GM19240 (cell line): ENCODE measurements around the gene IFITM10.
"Not testable (repeated sequence)": the region's sequence is repeated elsewhere in the genome, so short reads cannot be mapped to it uniquely, and the experiment has no call there.

Experiments
- DNase-seq: peaks from one replicate; pipeline ENCODE4 v3.0.0; 2011; ENCODE audit warnings: low spot score; ENCODE audit not compliant: insufficient read length

Gene IFITM10

DNA sequence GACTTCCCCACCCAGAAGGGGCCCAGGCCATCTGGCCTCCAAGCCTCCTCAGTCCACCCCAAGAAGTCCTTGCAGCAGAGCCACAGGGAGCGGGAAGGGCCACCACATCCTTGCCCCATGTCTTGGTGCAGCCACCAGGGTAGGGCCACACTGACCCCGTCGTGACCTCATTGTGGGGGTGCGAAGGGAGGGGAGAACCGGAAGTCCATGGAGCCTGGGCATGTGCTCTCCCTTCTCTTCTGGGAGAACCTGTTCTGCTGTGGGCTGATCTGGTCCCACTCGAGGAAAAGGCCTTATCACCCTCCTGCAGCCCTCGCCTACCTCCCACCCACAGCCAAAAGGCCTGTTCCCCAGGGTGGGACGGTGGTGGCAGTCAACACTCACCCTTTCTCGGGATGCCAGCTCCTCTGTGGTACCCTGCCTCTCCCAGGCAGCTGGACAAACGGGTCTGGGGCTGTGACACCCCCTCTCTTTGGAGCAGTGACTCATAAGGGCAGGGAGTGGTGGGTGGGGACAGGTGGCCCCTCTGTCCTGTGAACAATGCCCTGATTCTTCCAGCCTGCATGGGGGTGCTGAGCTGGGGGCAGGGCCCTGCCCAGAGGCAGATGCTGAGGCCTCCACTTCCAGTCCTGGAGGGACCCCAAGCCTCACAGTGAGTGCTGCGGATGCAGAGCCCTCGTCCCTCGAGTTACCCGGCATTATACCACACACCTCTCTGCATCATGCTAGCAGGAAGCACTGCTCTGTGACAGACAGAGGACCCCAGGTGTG lies 27.9 kb upstream of the IFITM10 start:
- no peak for DNase-seq

DNA sequence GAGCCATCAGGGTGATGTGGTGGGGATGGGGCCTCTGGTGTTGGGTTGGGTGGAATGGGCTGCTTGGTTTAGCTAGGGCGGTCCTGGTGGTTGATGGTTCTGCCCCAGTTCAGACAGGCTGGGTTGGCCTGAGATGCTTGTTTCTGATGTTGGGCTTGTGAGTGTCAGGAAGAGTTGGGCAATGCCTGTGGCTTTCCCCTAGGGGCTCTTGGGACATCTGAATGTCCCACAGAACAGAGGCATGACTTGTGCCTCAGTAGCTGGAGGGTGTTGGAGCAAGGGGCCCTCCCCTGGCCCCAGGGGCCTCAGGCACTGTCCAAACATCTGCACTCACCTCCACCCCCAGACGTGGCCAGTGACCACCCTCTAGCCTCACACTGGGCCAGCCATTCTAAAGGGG lies 27.3 kb upstream of the IFITM10 start:
- no peak for DNase-seq

DNA sequence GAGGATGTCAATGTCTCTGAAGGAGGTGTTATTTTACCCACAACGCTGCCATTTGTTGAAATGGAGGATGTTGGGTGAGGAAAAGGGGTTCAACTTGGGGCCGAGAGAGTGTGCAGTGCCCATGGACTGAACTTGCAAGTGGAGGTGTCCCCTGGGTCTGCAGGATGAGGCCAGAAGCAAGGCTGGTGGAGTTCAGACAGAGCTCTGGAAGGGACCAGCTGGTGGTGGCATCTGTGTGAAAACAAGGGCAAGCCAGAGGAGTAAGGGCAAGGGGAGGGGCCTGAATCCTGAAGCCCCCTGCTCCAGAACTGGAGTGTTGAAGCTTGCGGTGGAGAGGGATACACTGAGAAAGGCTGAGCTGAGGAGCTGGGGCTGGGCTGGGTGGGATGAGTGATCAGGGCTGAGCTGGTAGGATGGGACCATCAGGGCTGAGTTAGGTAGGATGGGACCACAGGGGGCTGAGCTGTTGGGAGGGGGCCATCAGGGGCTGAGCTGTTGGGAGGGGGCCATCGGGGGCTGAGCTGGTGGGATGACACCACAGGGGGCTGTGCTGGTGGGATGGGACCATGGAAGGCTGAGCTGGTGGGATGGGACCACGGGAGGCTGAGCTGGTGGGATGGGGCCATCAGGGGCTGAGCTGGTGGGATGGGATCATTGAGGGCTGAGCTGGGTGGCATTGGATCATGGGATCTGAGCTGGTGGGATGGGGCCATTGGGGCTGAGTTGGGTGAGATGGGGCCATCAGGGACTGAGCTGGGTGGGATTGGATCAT lies 26.7 kb upstream of the IFITM10 start:
- no peak for DNase-seq

DNA sequence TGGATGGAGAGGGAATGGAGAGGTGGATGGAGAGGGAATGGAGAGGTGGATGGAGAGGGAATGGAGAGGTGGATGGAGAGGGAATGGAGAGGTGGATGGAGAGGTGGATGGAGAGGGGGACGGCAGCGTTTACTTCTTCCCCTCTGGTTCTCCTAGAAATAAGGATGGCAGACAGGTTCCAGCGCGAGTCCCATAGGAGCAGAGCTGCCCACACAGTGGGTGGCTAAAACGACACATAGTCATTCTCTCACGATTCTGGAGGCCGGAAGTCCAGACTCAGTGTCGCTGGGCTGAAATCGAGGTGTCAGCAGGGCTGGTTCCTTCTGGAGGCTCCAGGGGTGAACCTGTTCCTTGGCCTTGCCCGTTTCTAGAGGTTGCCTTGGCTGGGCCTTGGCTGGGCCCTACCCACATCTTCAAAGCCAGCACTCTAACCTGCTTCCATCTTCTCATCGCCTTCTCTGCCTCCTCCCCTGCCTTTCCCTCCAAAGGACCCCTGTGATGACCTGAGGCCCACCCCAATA lies 26.0 kb upstream of the IFITM10 start:
- no peak for DNase-seq

DNA sequence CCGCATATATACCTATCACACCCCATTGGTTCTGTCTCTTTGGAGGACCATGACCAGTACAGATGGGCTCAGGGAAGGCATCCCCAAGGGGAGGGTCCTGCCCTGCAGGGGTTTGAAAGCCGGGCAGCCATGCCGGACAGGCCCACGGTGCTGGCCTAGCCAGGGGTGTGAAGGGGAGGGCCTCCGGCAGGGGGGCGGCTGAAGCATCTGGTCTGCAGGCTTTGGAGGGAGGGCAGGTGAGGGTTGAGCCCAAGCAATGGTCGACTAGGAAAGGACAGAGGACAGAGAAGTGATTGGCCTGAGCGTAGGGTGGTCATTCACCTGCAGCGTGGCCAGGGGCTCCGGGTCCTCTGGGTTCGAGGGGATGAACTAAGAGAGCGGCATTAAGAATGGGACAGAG lies 24.5 kb upstream of the IFITM10 start:
- no peak for DNase-seq

DNA sequence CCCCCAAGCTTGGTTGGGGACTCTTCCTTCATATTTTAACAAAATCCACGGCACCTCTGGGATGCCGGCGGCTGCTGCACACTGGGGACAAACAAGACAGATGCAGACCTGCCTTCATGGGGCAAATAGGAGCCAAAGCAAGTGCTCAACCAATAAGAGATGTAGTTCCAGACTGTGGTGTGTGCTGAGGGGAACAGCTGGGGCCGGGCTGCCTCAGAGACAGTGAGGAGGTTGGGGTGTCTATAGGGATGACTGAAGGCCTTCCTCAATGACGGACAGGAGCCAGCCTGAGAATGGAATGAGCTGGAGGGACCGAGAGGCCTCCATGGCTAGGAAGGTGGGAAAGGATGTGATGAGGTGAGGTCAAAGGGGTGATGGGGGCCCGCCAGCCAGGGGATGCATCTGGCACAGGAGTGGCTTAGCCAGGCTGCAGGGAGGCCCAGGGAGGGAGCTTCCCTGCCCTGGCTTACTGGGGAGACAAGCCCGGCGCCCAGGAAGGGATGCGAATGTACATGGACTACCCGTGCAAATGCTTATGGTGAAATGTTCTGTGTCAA lies 23.7 kb upstream of the IFITM10 start:
- DNase-seq: no peak

DNA sequence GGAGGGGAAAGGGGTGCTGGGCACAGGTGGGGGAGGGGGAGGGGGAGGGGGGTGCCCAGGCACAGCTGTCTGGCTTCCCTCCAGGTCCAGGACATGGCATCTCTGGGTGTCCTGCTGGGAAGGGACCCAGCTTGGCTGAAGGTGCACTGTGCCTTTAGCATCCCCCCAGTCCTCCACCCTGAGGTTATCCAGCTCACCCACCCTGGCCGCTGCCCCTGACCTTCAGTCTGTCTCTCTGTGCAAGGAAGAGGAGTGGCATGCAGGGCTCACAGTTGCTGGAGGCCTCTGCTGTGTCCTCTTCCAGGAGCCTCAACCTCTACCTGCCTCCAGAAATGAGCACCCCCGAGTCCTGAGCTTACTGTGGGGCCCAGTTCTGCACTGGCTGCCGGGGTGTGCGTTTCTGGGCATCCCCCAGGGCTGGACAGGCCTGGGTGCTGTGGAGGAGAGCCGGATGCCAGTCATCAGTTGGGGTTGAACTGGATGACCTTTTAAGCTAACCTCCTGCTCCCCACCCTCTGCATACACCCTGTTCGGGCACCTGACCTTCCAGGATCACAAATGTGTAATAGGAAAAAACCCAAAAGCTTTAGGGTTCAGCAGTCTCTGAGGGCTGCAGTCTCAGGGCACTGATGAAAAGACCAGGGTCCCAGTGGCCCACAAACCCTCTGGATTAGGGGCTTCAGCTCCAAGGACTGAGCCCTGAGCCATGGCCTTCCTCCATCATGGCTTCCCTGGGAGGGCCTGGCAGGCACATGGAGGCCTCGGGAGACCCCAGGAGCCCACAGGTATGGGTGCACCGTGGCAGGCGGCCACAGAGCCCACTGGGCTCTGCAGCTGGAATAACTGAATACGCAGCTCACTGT lies 23.0 kb upstream of the IFITM10 start:
- no peak for DNase-seq

DNA sequence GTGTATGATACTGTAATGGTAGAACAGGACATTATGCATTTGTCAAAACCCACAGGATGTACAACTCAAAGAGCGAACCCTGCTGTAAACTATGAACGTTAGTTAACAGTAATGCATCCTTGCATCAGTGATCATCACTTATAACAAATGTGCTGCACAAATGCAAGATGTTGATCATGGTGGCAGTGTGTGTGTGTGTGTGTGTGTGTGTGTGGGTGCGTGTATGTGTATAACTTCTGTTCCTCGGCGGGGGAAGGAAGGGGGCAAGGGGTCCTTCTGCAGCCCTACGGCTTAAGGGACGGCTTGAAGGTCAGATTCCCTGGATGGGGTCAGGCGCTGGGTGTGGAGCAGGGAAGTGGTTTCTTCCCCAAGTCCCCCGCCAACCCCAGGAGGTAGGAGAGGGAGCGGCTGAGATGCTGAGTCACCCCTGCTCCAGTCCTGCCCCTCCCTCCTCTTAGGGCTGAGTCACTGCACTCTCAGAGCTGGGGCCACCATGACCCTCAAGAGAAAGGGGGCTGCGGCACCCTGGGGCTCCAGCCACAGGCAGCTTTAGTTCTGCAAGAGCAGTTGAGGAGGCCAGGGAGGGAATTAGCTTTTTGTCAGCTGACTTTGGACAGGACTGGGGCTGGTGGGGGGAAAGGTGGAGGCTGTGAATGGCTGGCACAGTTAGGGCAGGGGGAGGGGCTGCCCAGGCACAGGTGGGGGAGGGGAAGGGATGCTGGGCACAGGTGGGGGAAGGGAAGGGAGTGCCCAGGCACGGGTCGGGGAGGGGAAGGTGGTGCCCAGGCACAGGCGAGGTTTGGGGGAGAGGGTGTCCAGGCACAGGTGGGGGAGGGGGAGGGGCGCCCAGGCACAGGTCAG lies 22.1 kb upstream of the IFITM10 start:
- DNase-seq: no peak

DNA sequence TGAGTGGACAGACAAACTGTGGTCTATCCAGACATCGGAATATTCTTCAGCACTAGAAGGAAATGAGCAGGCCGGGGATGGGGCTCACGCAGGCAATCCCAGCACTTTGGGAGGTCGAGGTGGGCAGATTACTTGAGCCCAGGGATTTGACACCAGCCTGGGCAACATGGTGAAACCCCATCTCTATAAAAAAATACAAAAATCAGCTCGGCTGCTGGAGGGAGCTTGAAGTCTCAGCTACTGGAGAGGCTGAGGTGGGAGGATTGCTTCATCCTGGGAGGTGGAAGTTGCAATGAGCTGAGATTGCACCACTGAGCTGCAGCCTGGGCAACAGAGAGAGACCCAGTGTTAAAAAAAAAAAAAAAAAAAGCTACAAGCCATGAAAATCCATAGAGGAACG lies 21.3 kb upstream of the IFITM10 start:
- DNase-seq: no peak

DNA sequence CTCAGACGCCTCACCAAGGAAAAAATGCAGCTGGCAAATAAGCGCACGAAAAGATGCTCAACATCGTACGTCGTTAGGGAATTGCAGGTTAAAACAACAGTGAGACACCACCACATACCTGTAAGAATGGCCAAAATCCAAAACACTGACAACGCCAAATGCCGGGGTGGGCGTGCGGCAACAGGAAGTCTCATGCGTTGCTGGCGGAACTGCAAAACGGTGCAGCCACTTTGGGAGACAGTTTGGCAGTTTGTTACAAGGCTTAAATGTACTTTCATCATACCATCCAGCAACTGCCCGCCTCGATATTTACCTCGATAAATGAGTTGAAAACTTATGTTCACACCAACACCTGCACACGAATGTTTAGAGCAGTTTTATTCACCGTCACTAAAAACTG lies 20.9 kb upstream of the IFITM10 start:
- no peak for DNase-seq

DNA sequence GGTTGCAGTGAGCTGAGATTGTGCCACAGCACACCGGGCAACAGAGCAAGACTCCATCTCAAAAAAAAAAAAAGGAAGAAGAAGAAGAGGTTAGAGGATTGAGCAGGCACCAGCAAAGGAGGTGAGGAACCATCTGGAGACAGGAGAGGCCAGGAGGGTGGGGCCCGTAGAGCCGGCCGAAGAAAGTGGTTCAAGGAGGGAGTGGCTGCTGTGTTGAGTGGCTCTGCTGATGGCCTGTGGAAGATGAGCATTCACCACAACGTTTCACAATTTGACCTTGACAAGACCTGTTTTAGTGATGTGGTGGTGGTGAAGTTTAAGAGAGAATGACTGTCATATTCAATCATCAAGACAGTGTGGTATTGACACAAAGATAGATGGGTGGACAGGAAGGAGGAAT lies 20.1 kb upstream of the IFITM10 start:
- no peak for DNase-seq

DNA sequence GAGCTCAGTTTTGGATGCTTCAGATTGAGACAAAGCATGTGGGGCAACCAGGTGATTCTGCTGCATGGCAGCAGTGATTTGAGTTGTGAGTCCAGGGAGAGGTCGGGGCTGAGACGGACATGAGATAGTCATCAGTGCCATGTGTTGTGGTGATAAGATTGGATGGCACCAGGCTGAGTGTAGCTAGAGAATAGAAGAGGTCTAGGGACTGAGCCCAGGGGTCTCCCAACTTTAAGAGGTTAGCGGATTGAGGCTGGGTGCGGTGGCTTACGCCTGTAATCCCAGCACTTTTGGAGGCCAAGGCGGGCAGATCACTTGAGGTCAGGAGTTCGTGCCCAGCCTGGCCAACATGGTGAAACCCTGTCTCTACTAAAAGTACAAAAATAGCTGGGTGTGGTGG lies 19.7 kb upstream of the IFITM10 start:
- no peak for DNase-seq

DNA sequence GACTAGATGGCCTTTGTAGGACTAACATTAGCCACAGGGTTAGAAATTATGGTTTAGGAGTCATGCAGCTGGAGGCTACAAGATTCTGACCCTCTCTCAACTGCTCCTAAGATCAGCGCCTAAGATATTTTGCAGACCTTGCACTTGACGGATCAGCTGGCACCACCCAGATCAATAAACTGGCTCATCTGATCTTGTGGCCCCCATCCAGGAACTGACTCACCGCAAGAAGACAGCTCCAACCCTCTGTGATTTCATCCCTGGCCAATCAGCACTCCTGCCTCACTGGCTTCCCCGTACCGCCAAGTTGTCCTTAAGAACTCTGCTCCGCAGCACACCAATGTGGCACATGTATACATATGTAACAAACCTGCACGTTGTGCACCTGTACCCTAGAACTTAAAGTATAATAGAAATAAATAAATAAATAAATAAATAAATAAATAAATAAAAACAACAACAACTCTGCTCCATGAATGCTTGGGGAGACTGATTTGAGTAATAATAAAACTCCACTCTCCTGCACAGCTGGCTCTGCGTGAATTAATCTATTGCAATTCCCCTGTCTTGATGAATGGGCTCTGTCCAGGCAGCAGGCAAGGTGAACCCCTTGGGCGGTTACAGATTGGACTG lies 19.0 kb upstream of the IFITM10 start:
- not testable (repeated sequence) for DNase-seq

DNA sequence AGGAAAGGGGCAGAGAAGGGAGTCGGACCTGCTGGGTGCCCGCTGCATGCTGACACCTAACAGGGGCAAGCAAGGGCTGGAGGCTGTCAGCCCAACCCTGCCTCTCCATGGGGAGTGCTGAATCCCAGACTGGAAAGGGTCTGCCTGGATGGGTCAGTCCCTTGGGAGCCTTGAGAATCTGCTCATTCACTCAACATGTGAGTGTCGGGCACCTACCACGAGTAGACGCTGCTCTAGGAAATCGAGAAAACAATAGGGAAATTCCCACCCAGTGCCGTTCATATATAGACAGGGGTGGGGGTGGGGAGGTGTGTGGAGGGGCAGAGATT lies 17.7 kb upstream of the IFITM10 start:
- DNase-seq: no peak

DNA sequence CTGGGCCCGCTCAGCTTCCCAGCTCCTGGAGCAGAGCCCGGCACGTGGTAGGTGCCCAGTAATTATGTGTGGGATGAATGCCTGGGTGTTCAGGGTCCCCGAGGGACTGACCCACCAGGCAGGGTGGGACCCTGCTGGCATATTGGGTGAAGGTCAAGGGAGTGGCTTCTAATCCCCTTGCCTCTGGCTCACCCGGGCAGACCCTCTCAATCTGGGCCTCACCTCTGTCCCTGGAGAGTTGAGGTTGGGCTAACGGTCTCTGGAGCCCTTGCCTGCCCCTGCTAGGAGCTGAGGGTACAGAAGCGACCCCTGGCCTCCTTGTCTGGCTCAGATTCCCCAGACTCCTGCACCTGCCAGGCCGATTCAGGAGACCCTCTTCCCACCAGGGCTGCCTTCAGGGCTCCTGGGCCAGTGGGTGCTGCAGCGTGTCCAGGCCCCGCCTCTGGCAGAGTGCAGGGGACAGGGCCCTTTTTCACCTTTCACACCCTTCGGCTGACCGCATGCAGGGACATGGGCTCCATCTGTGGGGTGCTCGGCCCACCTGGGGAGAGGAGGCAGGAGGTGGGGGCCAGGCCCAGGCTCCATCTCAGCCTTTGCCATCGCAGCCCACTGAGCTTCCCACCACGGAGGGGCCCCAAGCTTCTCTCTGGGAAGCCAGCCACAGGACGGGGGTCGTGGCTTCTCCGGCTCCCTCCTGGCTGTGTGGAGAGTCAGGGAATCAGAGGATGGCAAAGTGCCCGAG lies 17.2 kb upstream of the IFITM10 start:
- no peak for DNase-seq

DNA sequence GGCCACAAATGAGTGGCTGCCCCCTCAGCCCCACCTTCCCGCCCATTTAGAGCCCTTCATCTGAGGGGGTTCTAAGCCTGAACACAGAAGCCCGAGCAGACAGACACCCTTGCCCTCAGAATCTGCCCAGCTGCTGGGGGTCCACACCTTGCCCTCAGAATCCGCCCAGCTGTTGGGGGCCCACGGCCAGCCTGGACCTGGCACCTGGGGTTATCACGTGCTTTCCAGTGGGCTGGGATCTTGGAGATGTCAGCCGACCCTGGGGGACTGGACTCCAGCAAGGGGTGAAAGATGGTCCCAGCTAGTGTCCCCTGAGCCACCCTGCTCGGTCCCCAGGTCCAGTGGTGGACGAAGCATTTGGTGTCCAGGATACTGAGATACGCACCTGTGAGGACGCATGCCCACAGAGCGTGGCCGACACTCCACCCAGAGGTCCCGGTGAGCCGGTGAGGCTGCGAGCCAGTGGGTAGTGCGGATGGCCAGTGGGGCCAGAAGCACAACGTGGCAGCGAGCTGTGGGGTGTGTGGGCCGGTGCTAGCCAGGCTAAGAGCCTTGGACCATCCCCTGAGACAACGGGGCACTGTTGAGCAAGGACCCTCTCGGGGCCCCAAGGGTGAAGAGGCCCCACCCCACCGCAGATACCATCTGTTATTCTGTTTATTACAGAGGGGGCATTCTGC lies 16.5 kb upstream of the IFITM10 start:
- DNase-seq: no peak

DNA sequence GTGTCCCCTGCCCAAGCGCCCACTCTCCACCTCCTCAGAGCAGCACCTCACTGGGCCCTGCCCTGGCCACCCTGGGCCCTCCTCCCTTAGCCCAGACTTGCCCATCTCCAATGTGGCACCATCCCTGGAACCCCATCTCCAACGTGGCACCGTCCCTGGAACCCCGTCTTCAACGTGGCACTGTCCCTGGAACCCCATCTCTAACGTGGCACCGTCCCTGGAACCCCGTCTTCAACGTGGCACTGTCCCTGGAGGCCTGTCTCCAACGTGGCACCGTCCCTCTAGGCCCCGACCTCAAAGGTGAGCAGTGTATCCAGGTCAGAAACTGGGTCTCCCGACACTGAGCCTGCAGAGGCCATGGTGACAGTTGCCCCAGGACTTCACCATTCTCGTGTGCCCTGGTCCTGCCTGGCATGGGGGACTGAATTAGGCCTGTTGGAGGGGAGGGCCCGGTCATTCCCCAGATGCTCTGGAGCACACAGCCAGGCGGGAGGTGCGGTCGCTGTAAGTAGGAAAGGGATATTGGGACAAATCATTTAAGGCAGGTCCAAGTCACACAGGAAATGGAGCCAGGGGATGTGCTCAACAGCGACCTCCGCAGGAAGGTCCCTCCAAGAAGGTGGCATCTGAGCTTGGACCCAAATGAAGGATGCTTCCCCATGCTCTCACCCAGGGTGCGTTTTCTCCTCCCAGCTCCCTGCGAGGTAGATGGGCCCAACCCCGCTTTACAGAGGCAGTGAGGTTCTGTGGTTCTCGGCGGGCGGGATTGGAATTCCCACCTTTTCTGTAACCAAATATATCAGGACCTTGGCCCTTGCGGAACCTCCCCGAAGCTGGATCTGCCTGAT lies 15.7 kb upstream of the IFITM10 start:
- no peak for DNase-seq
